HepG2 (cell line): Measurements from ENCODE around the gene CHKA. TPM values are rescaled to one million over a fixed set of nuclear protein-coding genes. Genes with fewer than 3 reads are reported as not detected.

ENCODE experiments used
- GPN1 ChIP-seq: sonication (generic); formaldehyde crosslinking; IDR thresholded peaks from 2 replicates; pipeline ENCODE4 v1.5.1; 2020; ENCODE audit warnings: missing genetic modification reagents, borderline replicate concordance
- HNF4A ChIP-seq: sonication (generic); formaldehyde crosslinking; IDR thresholded peaks from 2 replicates; pipeline ENCODE4 v1.4.0; 2020; ENCODE audit warnings: missing genetic modification reagents
- NFKB2 ChIP-seq: sonication (generic); formaldehyde crosslinking; IDR thresholded peaks from 2 replicates; pipeline ENCODE4 v1.4.0; 2020; ENCODE audit warnings: missing genetic modification reagents, borderline replicate concordance
- PITX1 ChIP-seq: sonication (generic); formaldehyde crosslinking; IDR thresholded peaks from 2 replicates; pipeline ENCODE4 v1.5.1; 2020; ENCODE audit warnings: mild to moderate bottlenecking, missing genetic modification reagents
- RFX5 ChIP-seq: IDR thresholded peaks from 2 replicates; pipeline ENCODE4 v1.6.1; 2011; ENCODE audit warnings: low read depth, low read length, improper control_type of control experiment
- SMC3 ChIP-seq: IDR thresholded peaks from 2 replicates; pipeline ENCODE4 v1.6.1; 2011; ENCODE audit warnings: low read length, improper control_type of control experiment
- TEAD3 ChIP-seq: optimal IDR thresholded peaks from 2 replicates; pipeline ENCODE3; 2016; ENCODE audit warnings: borderline replicate concordance
- YEATS4 ChIP-seq: sonication (generic); formaldehyde crosslinking; IDR thresholded peaks from 2 replicates; pipeline ENCODE4 v1.4.0; 2020; ENCODE audit warnings: missing genetic modification reagents, borderline replicate concordance
- ZBTB1 ChIP-seq: sonication (generic); formaldehyde crosslinking; IDR thresholded peaks from 2 replicates; pipeline ENCODE4 v1.4.0; 2020; ENCODE audit warnings: missing genetic modification reagents, borderline replicate concordance
- ZNF609 ChIP-seq: sonication (generic); formaldehyde crosslinking; IDR thresholded peaks from 2 replicates; pipeline ENCODE4 v1.4.0; 2020; ENCODE audit warnings: mild to moderate bottlenecking, missing genetic modification reagents, borderline replicate concordance
- ZNF775 ChIP-seq: sonication (generic); formaldehyde crosslinking; IDR thresholded peaks from 2 replicates; pipeline ENCODE4 v1.4.0; 2020; ENCODE audit warnings: missing genetic modification reagents, mild to moderate bottlenecking, moderate library complexity, borderline replicate concordance
- ZNF788 ChIP-seq: sonication (generic); formaldehyde crosslinking; IDR thresholded peaks from 2 replicates; pipeline ENCODE4 v1.5.0; 2020; ENCODE audit warnings: mild to moderate bottlenecking, missing genetic modification reagents, borderline replicate concordance
- polyA plus RNA-seq, 8 experiments: library from polyadenylated mRNA; depleted of rRNA in 3 of 8; stranded (reverse) in 7 of 8; unstranded in 1 of 8; fragments of >200 nt; fragmentation: Illumina TruSeq in 4 of 8; extraction: Trizol in 4 of 8; gene quantifications; 2 replicates each; pipeline versions ENCODE4 v1.2.1 to v1.2.3, GENCODE V29; 2011 to 2016; ENCODE audit warnings: low read depth in 4 of 8, missing spikeins in 1 of 8, mixed read lengths in 1 of 8; ENCODE audit not compliant: insufficient read depth in 1 of 8
- total RNA-seq, 5 experiments: library from RNA; depleted of rRNA; stranded (reverse); fragments of >200 nt; fragmentation: Illumina TruSeq; extraction: Trizol; gene quantifications; 2 replicates each; pipeline ENCODE4 v1.2.3, GENCODE V29; 2016; ENCODE audit warnings: low read depth in 1 of 5
- TF ChIP-seq, protein P1 (sequence below): sonication (generic); formaldehyde crosslinking; IDR thresholded peaks from 2 replicates; pipeline ENCODE4 v1.4.0; 2020; ENCODE audit warnings: mild to moderate bottlenecking, missing genetic modification reagents
- TF ChIP-seq, protein P2 (sequence below): sonication (generic); formaldehyde crosslinking; conservative IDR thresholded peaks from 2 replicates; pipeline ENCODE4 v1.4.0; 2020; ENCODE audit warnings: missing genetic modification reagents

CHKA gene
- total and polyA plus RNA-seq, 2 of the 13 experiments (the other 11 are each of a cell fraction or from before 2014, with no cell fraction given) = 71.6 to 92.7 TPM

DNA sequence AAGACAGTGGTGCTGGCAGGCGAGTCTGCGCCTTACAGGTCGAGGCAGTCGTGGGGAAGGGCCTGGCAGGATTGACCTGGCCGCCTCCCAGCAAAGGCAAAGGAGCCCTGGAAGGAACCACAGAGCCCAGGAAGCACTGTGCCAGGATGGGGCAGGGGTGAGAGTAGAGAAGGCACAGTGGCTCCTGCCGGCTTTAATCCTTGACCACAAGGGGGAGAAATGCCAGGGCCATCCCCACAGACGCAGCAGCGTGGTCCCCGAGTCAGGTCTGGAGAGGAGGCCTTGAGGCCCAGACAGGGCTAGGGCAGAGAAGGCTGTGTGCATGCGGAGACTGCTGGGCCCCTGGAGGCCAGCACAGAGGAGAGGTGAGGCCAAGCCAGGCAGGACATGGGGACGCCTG is 100.6 kb downstream of the CHKA start (continued):
- TF ChIP-seq PITX1 (CRISPR knock-in tag) (peak; percentile 76), HNF4A (CRISPR knock-in tag) (0 out of 2 replicates have a peak, but pooled peaks have one; percentile 7), ZNF609 (no peak), ZNF775 (CRISPR knock-in tag) (no peak), RFX5 (no peak), ZBTB1 (CRISPR knock-in tag) (no peak), YEATS4 (CRISPR knock-in tag) (peak; percentile 44; the same call in 1 of the 2 replicates), ZNF788 (CRISPR knock-in tag) (no peak), SMC3 (peak; percentile 39), TEAD3 (CRISPR knock-in tag) (peak; percentile 68), GPN1 (CRISPR knock-in tag) (no peak), NFKB2 (no peak)
- TF ChIP-seq, protein P1, sequence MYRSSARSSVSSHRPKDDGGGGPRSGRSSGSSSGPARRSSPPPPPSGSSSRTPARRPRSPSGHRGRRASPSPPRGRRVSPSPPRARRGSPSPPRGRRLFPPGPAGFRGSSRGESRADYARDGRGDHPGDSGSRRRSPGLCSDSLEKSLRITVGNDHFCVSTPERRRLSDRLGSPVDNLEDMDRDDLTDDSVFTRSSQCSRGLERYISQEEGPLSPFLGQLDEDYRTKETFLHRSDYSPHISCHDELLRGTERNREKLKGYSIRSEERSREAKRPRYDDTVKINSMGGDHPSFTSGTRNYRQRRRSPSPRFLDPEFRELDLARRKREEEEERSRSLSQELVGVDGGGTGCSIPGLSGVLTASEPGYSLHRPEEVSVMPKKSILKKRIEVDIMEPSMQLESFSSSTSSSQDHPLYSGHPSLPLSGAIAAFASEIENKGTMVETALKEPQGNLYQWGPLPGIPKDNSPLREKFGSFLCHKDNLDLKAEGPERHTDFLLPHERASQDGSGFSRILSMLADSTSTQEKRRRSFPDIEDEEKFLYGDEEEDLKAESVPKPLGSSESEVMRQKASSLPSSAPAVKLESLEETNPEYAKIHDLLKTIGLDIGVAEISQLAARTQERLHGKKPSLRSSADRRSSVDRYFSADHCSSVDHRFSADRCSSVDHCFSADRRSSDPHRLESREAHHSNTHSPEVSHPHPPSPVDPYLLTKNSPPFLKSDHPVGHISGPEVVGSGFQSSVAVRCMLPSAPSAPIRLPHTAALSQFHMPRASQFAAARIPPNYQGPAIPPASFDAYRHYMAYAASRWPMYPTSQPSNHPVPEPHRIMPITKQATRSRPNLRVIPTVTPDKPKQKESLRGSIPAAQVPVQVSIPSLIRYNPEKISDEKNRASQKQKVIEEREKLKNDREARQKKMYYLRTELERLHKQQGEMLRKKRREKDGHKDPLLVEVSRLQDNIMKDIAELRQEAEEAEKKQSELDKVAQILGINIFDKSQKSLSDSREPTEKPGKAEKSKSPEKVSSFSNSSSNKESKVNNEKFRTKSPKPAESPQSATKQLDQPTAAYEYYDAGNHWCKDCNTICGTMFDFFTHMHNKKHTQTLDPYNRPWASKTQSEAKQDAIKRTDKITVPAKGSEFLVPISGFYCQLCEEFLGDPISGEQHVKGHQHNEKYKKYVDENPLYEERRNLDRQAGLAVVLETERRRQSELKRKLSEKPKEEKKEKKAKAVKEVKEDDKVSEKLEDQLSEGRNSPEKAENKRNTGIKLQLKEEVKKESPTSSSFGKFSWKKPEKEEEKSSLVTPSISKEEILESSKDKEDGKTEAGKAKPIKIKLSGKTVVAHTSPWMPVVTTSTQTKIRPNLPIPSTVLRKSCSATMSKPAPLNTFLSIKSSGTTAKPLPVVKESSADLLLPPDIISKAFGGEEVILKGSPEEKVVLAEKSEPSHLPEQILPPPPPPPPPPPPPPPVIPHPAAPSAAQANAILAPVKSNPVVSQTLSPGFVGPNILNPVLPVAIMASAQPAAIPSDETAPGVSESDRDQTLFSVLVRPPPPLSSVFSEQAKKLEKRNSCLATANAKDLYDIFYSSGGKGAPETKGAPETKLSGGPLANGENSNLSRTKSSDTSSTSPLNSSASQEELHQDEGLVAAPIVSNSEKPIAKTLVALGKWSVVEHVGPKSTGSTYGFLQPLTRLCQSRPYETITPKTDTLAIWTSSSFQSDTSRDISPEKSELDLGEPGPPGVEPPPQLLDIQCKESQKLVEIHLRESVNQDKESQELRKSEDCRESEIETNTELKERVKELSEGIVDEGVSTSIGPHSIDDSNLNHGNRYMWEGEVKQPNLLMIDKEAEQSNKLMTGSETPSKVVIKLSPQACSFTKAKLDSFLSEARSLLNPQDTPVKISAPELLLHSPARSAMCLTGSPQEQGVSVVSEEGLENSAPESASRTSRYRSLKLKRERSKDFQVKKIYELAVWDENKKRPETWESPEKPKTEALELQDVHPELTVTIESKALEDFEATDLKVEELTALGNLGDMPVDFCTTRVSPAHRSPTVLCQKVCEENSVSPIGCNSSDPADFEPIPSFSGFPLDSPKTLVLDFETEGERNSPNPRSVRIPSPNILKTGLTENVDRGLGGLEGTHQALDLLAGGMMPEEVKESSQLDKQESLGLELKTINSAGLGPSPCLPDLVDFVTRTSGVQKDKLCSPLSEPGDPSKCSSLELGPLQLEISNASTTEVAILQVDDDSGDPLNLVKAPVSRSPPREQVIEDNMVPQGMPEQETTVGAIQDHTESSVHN (CRISPR knock-in tag) = no peak
- TF ChIP-seq, protein P2, sequence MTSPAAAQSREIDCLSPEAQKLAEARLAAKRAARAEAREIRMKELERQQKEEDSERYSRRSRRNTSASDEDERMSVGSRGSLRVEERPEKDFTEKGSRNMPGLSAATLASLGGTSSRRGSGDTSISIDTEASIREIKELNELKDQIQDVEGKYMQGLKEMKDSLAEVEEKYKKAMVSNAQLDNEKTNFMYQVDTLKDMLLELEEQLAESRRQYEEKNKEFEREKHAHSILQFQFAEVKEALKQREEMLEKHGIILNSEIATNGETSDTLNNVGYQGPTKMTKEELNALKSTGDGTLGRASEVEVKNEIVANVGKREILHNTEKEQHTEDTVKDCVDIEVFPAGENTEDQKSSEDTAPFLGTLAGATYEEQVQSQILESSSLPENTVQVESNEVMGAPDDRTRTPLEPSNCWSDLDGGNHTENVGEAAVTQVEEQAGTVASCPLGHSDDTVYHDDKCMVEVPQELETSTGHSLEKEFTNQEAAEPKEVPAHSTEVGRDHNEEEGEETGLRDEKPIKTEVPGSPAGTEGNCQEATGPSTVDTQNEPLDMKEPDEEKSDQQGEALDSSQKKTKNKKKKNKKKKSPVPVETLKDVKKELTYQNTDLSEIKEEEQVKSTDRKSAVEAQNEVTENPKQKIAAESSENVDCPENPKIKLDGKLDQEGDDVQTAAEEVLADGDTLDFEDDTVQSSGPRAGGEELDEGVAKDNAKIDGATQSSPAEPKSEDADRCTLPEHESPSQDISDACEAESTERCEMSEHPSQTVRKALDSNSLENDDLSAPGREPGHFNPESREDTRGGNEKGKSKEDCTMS = no peak
